Prostate gland (tissue), 2 donors: Measurements from ENCODE around the gene BCL11A. TPM values are rescaled to one million over a fixed set of nuclear protein-coding genes. Genes with fewer than 3 reads are reported as not detected.

Source experiments
- DNase-seq: peaks from one replicate; pipeline ENCODE4 v3.0.0-alpha.2; 2019; ENCODE audit warnings: low spot score
- H3K27ac ChIP-seq, 2 donors: fragments of 200-600 bp; sonication (generic); 2 replicates each; pipeline ENCODE4 v1.5.1; 2017 to 2019
- H3K27me3 ChIP-seq: fragments of 200-600 bp; sonication (generic); replicated peaks from 2 replicates; pipeline ENCODE4 v1.5.1; 2019; ENCODE audit not compliant: insufficient read depth
- H3K36me3 ChIP-seq, 2 donors: fragments of 200-600 bp; sonication (generic); 1 replicate in 1 of 2; 2 replicates in 1 of 2; pipeline versions ENCODE4 v1.5.1 to v1.8.1; 2017 to 2019
- H3K4me1 ChIP-seq: fragments of 200-600 bp; sonication (generic); replicated peaks from 2 replicates; pipeline ENCODE4 v1.5.1; 2019
- H3K4me3 ChIP-seq, 2 donors: fragments of 200-600 bp; sonication (generic); 2 replicates each; pipeline ENCODE4 v1.5.1; 2017 to 2019
- H3K9me3 ChIP-seq: fragments of 200-600 bp; sonication (generic); 2 replicates; pipeline ENCODE4 v1.5.1; 2017
- CTCF ChIP-seq, 4 experiments: fragments of 200-600 bp in 2 of 4; fragments of 450-650 bp in 2 of 4; sonication (generic) in 2 of 4; IDR thresholded peaks; 1 replicate in 3 of 4; 2 replicates in 1 of 4; pipeline ENCODE4 v1.5.1; 2016 to 2019; ENCODE audit warnings: antibody characterized with exemption in 4 of 4, mild to moderate bottlenecking in 2 of 4, moderate library complexity in 2 of 4
- POLR2A ChIP-seq: fragments of 450-650 bp; IDR thresholded peaks from one replicate; pipeline ENCODE4 v1.6.1; 2016; ENCODE audit warnings: antibody characterized with exemption, mild to moderate bottlenecking
- POLR2AphosphoS5 ChIP-seq: sonication (generic); formaldehyde crosslinking; IDR thresholded peaks from one replicate; pipeline ENCODE4 v1.6.1; 2017; ENCODE audit warnings: antibody characterized with exemption
- WGBS: methylation state at CpG from one replicate; pipeline ENCODE4 v1.1.5; 2018; 5-methylcytosine and 5-hydroxymethylcytosine counted together
- intact Hi-C: fragments of 100-400 bp; cut with DNase I; formaldehyde crosslinking; loops from one replicate; pipeline ENCODE4 v1.14.2; 2022
- total RNA-seq, 2 donors: library from RNA; depleted of rRNA; stranded (reverse); fragments of >200 nt; gene quantifications; one replicate each; pipeline ENCODE4 v1.1.0, GENCODE V29; 2016

Gene BCL11A
- total RNA-seq, 2 donors from 2014 or later, result 14.6 to 22.2 TPM

DNA sequence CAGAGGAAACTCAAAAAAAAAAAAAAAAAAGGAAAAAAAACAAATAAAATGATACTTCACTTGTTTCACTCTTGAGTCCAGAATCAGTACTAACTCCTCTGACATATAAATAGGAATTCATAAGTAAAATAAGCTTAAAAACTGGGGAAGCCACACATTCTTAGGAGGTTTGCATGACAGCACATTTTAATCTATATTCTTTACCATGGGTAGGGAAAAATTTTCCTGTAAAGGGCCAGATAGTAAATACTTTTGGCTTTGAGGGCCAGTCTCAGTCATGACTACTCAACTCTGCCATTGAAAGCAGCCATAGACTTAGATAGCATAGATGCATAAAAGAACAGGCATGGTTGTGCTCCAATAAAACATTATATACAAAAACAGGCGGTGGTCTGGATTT is 145.2 kb downstream of the BCL11A start:
- intact Hi-C loops, result no loop called here
- Histone ChIP-seq H3K4me3 (no peak overlapping the region), H3K27ac (no peak overlapping the region), H3K36me3 (no peaks in the 10 kb centered on the region), H3K4me1 (no peaks in the 10 kb centered on the region), H3K27me3 (no peaks in the 10 kb centered on the region), H3K9me3 (no peaks in the 10 kb centered on the region)
- 89% methylated on average over 1 of the region's 1 CpG for WGBS
- no peak for TF ChIP-seq POLR2A
- TF ChIP-seq POLR2AphosphoS5, result no peak
- no peak for TF ChIP-seq CTCF (IDR thresholded peaks at IDR 0.05)
- DNase-seq, result no peak

- no peaks in the 10 kb centered on the region for H3K36me3 ChIP-seq
- intact Hi-C loops, result no loop called here
- no peaks in the 10 kb centered on the region for H3K4me1 ChIP-seq
- no peak overlapping the region for H3K4me3 ChIP-seq
- H3K9me3 ChIP-seq, result no peaks in the 10 kb centered on the region
- no peak for DNase-seq
- H3K27me3 ChIP-seq, result no peaks in the 10 kb centered on the region
- WGBS, result 58% methylated on average over 2 of the region's 2 CpGs
- H3K27ac ChIP-seq, result no peak overlapping the region
- TF ChIP-seq POLR2A, result no peak
- TF ChIP-seq POLR2AphosphoS5, result no peak
- TF ChIP-seq CTCF (IDR thresholded peaks at IDR 0.05), result no peak
Observed at GRCh38 chr2:60407398-60407797, 146.1 kb downstream of the BCL11A start.

- no peaks in the 10 kb centered on the region for H3K4me1 ChIP-seq
- intact Hi-C loops, result no loop called here
- DNase-seq, result no peak
- no peak overlapping the region for H3K4me3 ChIP-seq
- 81% methylated on average over 7 of the region's 7 CpGs for WGBS
- no peak overlapping the region for H3K27ac ChIP-seq
- H3K27me3 ChIP-seq, result no peaks in the 10 kb centered on the region
- no peaks in the 10 kb centered on the region for H3K9me3 ChIP-seq
- TF ChIP-seq POLR2AphosphoS5 (no peak), CTCF (IDR thresholded peaks at IDR 0.05) (no peak), POLR2A (no peak)
- no peaks in the 10 kb centered on the region for H3K36me3 ChIP-seq
Observed at GRCh38 chr2:60406192-60406591, 147.3 kb downstream of the BCL11A start.

DNA sequence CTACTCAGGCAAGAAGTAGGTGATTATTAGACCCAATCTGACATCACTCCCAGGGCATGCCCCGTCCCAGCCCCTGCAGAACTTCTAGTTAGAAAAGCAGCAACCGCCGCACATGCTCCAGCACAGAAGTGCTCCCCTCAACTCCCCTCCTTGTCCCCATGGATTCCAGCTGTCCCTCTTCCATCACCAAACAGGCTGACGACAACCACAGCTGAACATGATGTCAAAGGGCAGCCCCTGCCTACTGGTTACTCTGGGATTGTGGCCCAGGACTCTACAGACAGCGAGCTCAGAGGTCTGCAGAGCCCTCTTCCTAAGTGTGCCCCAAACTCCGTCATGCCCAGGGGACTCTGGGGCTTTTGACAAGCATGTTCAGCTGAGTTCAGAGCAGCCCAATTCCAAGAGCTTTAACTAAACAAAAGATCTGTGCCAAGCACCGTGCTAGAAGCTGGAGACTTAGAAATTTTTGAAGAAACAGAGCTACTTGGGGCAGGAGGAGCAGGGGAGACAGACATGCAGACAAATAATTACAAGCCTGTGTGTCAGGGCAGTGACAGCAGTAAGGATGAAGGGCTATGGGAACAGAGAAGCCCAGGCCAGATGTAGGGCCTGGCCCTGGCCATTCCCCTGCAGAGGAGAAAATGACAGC is 148.1 kb downstream of the BCL11A start:
- WGBS, result 90% methylated on average over 7 of the region's 7 CpGs
- Histone ChIP-seq H3K9me3 (no peaks in the 10 kb centered on the region), H3K27ac (no peak overlapping the region), H3K27me3 (no peaks in the 10 kb centered on the region), H3K36me3 (no peaks in the 10 kb centered on the region), H3K4me1 (no peaks in the 10 kb centered on the region), H3K4me3 (no peak overlapping the region)
- intact Hi-C loops, result no loop called here
- DNase-seq, result no peak
- TF ChIP-seq POLR2A, result no peak
- no peak for TF ChIP-seq POLR2AphosphoS5
- no peak for TF ChIP-seq CTCF (IDR thresholded peaks at IDR 0.05)

Other genes starting within 250 kb of the BCL11A start
- gene PAPOLG, start 202.6 kb upstream of the BCL11A start, total RNA-seq, result 10 to 100 TPM; 12.7 to 18.9 TPM